Osteocyte (in vitro differentiated cells): Measurements from ENCODE around the gene APAF1. TPM values are rescaled to one million over a fixed set of nuclear protein-coding genes. Genes with fewer than 3 reads are reported as not detected.

ENCODE experiments used
- DNase-seq: peaks from one replicate; pipeline ENCODE4 v3.0.0; 2021; ENCODE audit warnings: mixed read lengths; ENCODE audit not compliant: unreplicated experiment; ENCODE audit errors: extremely low spot score
- H3K27ac Mint-ChIP-seq: one replicate; pipeline ENCODE4 v1.8.0; 2021; ENCODE audit warnings: mild to moderate bottlenecking, mixed read lengths; ENCODE audit not compliant: unreplicated experiment
- H3K27me3 Mint-ChIP-seq: one replicate; pipeline ENCODE4 v1.8.0; 2021; ENCODE audit warnings: mixed read lengths; ENCODE audit not compliant: unreplicated experiment
- H3K36me3 Mint-ChIP-seq: one replicate; pipeline ENCODE4 v1.8.0; 2021; ENCODE audit warnings: mixed read lengths; ENCODE audit not compliant: unreplicated experiment
- H3K4me1 Mint-ChIP-seq: one replicate; pipeline ENCODE4 v1.8.0; 2021; ENCODE audit warnings: mixed read lengths; ENCODE audit not compliant: unreplicated experiment
- H3K4me3 Mint-ChIP-seq: one replicate; pipeline ENCODE4 v1.8.0; 2021; ENCODE audit warnings: mild to moderate bottlenecking, moderate library complexity, mixed read lengths; ENCODE audit not compliant: unreplicated experiment
- H3K9me3 Mint-ChIP-seq: one replicate; pipeline ENCODE4 v1.8.0; 2021; ENCODE audit warnings: mixed read lengths; ENCODE audit not compliant: unreplicated experiment
- CTCF ChIP-seq: fragments of 200-600 bp; sonication (generic); IDR thresholded peaks from 2 replicates; pipeline ENCODE4 v1.5.0; 2021; ENCODE audit warnings: antibody characterized with exemption, mild to moderate bottlenecking, moderate library complexity
- total RNA-seq: library from RNA; stranded (reverse); gene quantifications from 2 replicates; pipeline ENCODE4 v1.2.1, GENCODE V29; 2021

The APAF1 gene
- total RNA-seq, 1 donor from 2014 or later: 14.4 TPM

- no peak overlapping the region for H3K27ac Mint-ChIP-seq
- H3K4me1 Mint-ChIP-seq: no peaks in the 10 kb centered on the region
- DNase-seq: peak; percentile 46
- H3K36me3 Mint-ChIP-seq: peaks cover 7% of the 10 kb centered on the region
- no peak overlapping the region for H3K4me3 Mint-ChIP-seq
- no peak for TF ChIP-seq CTCF
- peaks cover 6% of the 10 kb centered on the region for H3K9me3 Mint-ChIP-seq
- no peaks in the 10 kb centered on the region for H3K27me3 Mint-ChIP-seq
These were observed 32.3 kb upstream of the APAF1 start for GRCh38 chr12:98612696-98613334.

- Mint-ChIP-seq H3K27me3 (no peaks in the 10 kb centered on the region), H3K4me3 (no peak overlapping the region), H3K36me3 (peaks cover 7% of the 10 kb centered on the region), H3K4me1 (no peaks in the 10 kb centered on the region), H3K27ac (no peak overlapping the region), H3K9me3 (peaks cover 6% of the 10 kb centered on the region)
- no peak for DNase-seq
- no peak for TF ChIP-seq CTCF
These were observed 26.1 kb upstream of the APAF1 start for GRCh38 chr12:98618952-98619351.

- TF ChIP-seq CTCF: no peak
- no peak overlapping the region for H3K27ac Mint-ChIP-seq
- H3K36me3 Mint-ChIP-seq: peaks cover 5% of the 10 kb centered on the region
- peaks cover 11% of the 10 kb centered on the region for H3K4me1 Mint-ChIP-seq
- H3K27me3 Mint-ChIP-seq: no peaks in the 10 kb centered on the region
- no peaks in the 10 kb centered on the region for H3K9me3 Mint-ChIP-seq
- H3K4me3 Mint-ChIP-seq: no peak overlapping the region
- no peak for DNase-seq
These were observed 9.3 kb upstream of the APAF1 start for GRCh38 chr12:98635657-98636323.

- Mint-ChIP-seq H3K9me3 (no peaks in the 10 kb centered on the region), H3K4me3 (no peak overlapping the region), H3K4me1 (peaks cover 17% of the 10 kb centered on the region), H3K27me3 (no peaks in the 10 kb centered on the region), H3K27ac (no peak overlapping the region), H3K36me3 (peaks cover 7% of the 10 kb centered on the region)
- no peak for TF ChIP-seq CTCF
- no peak for DNase-seq
These were observed 8.0 kb upstream of the APAF1 start for GRCh38 chr12:98637068-98637467.

GRCh38 chr12:98638009-98638408, 7.1 kb upstream of the APAF1 start:
- Mint-ChIP-seq H3K9me3 (no peaks in the 10 kb centered on the region), H3K4me3 (no peak overlapping the region), H3K27ac (no peak overlapping the region), H3K4me1 (peaks cover 24% of the 10 kb centered on the region), H3K27me3 (no peaks in the 10 kb centered on the region), H3K36me3 (peaks cover 7% of the 10 kb centered on the region)
- no peak for DNase-seq
- TF ChIP-seq CTCF: no peak
